Measurements from ENCODE around the gene SLC35B2. TPM values are rescaled to one million over a fixed set of nuclear protein-coding genes. Genes with fewer than 3 reads are reported as not detected.

Gene SLC35B2
- total and polyA plus RNA-seq, 9 of the 15 experiments (the other 6 are each of a cell fraction or from before 2014, with no cell fraction given), result 14.5 to 59.1 (median 47.1) TPM

- TF ChIP-seq REST (IDR thresholded peaks at IDR 0.05; ENCODE audit: borderline replicate concordance), result peak; percentile 95
- TF ChIP-seq REST (CRISPR knock-in tag; IDR thresholded peaks at IDR 0.05; ENCODE audit: low read depth), result peak; percentile 19; the same call in 1 of the 2 replicates
- TF ChIP-seq PCBP1 (IDR thresholded peaks at IDR 0.05; ENCODE audit: low read depth, low read length, poor library complexity, severe bottlenecking), result peak; percentile 75
- TF ChIP-seq SRSF7 (optimal IDR thresholded peaks at IDR 0.05; ENCODE audit: low read depth, low read length), result no peak
- TF ChIP-seq ZNF274 (IDR thresholded peaks at IDR 0.05; ENCODE audit: borderline replicate concordance, low read depth, low read length), result no peak
- TF ChIP-seq XRCC5 (IDR thresholded peaks at IDR 0.05; ENCODE audit: low read depth, low read length), result peak; percentile 26; the same call in 1 of the 2 replicates
- TF ChIP-seq TCFL5 (CRISPR knock-in tag; conservative IDR thresholded peaks at IDR 0.05), result no peak
- TF ChIP-seq NR2C1 (IDR thresholded peaks at IDR 0.05), result no peak
- no peak for TF ChIP-seq NR2C1 (tag; IDR thresholded peaks at IDR 0.05)
- TF ChIP-seq SP1 (CRISPR knock-in tag; IDR thresholded peaks at IDR 0.05), result peak; percentile 50
- TF ChIP-seq PHF21A (IDR thresholded peaks at IDR 0.05; ENCODE audit: borderline replicate concordance, low read depth), result peak; percentile 88; the same call in 1 of the 2 replicates
- TF ChIP-seq, protein P1, sequence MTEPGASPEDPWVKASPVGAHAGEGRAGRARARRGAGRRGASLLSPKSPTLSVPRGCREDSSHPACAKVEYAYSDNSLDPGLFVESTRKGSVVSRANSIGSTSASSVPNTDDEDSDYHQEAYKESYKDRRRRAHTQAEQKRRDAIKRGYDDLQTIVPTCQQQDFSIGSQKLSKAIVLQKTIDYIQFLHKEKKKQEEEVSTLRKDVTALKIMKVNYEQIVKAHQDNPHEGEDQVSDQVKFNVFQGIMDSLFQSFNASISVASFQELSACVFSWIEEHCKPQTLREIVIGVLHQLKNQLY (CRISPR knock-in tag; conservative IDR thresholded peaks at IDR 0.05), result 0 out of 4 replicates have a peak, but pooled peaks of 1 of the 2 experiments have one; percentile 70
- TF ChIP-seq BCOR (IDR thresholded peaks at IDR 0.05), result peak; percentile 54; the same call in 1 of the 2 replicates
- no peak for TF ChIP-seq ZNF124 (CRISPR knock-in tag; IDR thresholded peaks at IDR 0.05)
- TF ChIP-seq, protein P2, sequence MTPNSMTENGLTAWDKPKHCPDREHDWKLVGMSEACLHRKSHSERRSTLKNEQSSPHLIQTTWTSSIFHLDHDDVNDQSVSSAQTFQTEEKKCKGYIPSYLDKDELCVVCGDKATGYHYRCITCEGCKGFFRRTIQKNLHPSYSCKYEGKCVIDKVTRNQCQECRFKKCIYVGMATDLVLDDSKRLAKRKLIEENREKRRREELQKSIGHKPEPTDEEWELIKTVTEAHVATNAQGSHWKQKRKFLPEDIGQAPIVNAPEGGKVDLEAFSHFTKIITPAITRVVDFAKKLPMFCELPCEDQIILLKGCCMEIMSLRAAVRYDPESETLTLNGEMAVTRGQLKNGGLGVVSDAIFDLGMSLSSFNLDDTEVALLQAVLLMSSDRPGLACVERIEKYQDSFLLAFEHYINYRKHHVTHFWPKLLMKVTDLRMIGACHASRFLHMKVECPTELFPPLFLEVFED (CRISPR knock-in tag; conservative IDR thresholded peaks at IDR 0.05), result no peak
- TF ChIP-seq ZNF212 (CRISPR knock-in tag; IDR thresholded peaks at IDR 0.05), result no peak
- TF ChIP-seq, protein P3, sequence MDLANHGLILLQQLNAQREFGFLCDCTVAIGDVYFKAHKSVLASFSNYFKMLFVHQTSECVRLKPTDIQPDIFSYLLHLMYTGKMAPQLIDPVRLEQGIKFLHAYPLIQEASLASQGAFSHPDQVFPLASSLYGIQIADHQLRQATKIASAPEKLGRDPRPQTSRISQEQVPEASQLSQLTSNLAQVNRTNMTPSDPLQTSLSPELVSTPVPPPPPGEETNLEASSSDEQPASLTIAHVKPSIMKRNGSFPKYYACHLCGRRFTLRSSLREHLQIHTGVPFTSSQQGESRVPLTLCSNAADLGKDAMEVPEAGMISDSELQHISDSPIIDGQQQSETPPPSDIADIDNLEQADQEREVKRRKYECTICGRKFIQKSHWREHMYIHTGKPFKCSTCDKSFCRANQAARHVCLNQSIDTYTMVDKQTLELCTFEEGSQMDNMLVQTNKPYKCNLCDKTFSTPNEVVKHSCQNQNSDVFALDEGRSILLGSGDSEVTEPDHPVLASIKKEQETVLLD (IDR thresholded peaks at IDR 0.05), result no peak
Observed at GRCh38 chr6:44257025-44257752, at the start of gene SLC35B2 (continued).

All from K562 (cell line).